ENCODE data around the gene VAV3. TPM values are rescaled to one million over a fixed set of nuclear protein-coding genes. Genes with fewer than 3 reads are reported as not detected.

Gene VAV3
- total and polyA plus RNA-seq, 10 of the 15 experiments (the other 5 are each of a cell fraction or from before 2014, with no cell fraction given), result 0.84 to 5.5 (median 3.4) TPM

- Histone ChIP-seq H3K4me1 (ENCODE audit: control insufficient read depth, insufficient read depth, low read length) (no peaks in the 10 kb centered on the region), H4K20me1 (ENCODE audit: control insufficient read depth, insufficient read depth) (no peaks in the 10 kb centered on the region), H3K27me3 (replicated peaks in 1 of 2; ENCODE audit: control insufficient read depth in 2 of 2, insufficient read depth in 2 of 2, low read length in 1 of 2) (no peaks in the 10 kb centered on the region), H3K36me3 (ENCODE audit: control insufficient read depth in 2 of 2, insufficient read depth in 2 of 2, low read length in 1 of 2) (no peaks in the 10 kb centered on the region), H3K4me2 (ENCODE audit: control insufficient read depth, insufficient read depth) (no peak overlapping the region), H3K9me3 (replicated peaks; ENCODE audit: control insufficient read depth, insufficient read depth, low read length) (no peaks in the 10 kb centered on the region), H3K4me3 (no peak overlapping the region), H3K9ac (ENCODE audit: control insufficient read depth, insufficient read depth, low read length) (no peak overlapping the region), H3K79me2 (ENCODE audit: control insufficient read depth, insufficient read depth, low read length) (no peaks in the 10 kb centered on the region), H2AFZ (ENCODE audit: control insufficient read depth, low read depth, low read length) (no peak overlapping the region), H3K27ac (ENCODE audit: control insufficient read depth, insufficient read depth) (no peak overlapping the region)
- SMC1A ChIA-PET (ENCODE audit: uncharacterized antibody, unreplicated experiment), result no interaction called here
- no peak for FAIRE-seq
- no peak for ATAC-seq
- DNase-seq (ENCODE audit: low read depth, low spot score), result no peak
- intact Hi-C loops (cut with micrococcal nuclease; ENCODE audit: unreplicated experiment) (no loop called here), in situ Hi-C loops (cut with MboI) (no loop called here)
- RAD21 ChIA-PET (ENCODE audit: unreplicated experiment), result no interaction called here
- 77% methylated on average over 1 of the region's 1 CpG for WGBS (ENCODE audit: insufficient coverage, insufficient replicate concordance, low lambda C conversion rate, missing lambda C conversion rate)
- POLR2A ChIA-PET, result no interaction called here
- CTCF ChIA-PET, result no interaction called here
- no TSS peak for BruUV-seq (replicated peaks)
- no peak for TF ChIP-seq CUX1 (IDR thresholded peaks at IDR 0.05; ENCODE audit: insufficient replicate concordance, low read depth, low read length)
- TF ChIP-seq TCF3 (IDR thresholded peaks at IDR 0.05; ENCODE audit: borderline replicate concordance, insufficient read depth, low read depth, low read length), result no peak
- TF ChIP-seq NFIC (IDR thresholded peaks at IDR 0.05; ENCODE audit: low read depth, low read length), result no peak
- TF ChIP-seq EED (IDR thresholded peaks at IDR 0.05; ENCODE audit: low read depth), result no peak
- TF ChIP-seq SPI1 (IDR thresholded peaks at IDR 0.05; ENCODE audit: borderline replicate concordance, insufficient read depth, low read depth, low read length), result no peak
- no peak for TF ChIP-seq ZNF217 (IDR thresholded peaks at IDR 0.05)
- TF ChIP-seq ETV6 (conservative IDR thresholded peaks at IDR 0.05 in 1 of 2, IDR thresholded peaks at IDR 0.05 in 1 of 2; ENCODE audit: borderline replicate concordance in 1 of 2, low read depth in 1 of 2), result no peak
Observed at GRCh38 chr1:107588321-107588720, 376.7 kb downstream of the VAV3 start.

Data from GM12878 (cell line).